Stimulated activated CD4-positive, alpha-beta T cell treated with anti-CD3 and anti-CD28 coated beads, Interleukin-2, amount 100 ng/mL, for 48 hours (primary cell): ENCODE measurements around the gene FRMD5.
"Not testable (repeated sequence)": the region's sequence is repeated elsewhere in the genome, so short reads cannot be mapped to it uniquely, and the experiment has no call there.

ENCODE experiments used
- DNase-seq, 2 donors: peaks; one replicate each; pipeline ENCODE4 v3.0.0-alpha.2; 2020

The FRMD5 gene

DNA sequence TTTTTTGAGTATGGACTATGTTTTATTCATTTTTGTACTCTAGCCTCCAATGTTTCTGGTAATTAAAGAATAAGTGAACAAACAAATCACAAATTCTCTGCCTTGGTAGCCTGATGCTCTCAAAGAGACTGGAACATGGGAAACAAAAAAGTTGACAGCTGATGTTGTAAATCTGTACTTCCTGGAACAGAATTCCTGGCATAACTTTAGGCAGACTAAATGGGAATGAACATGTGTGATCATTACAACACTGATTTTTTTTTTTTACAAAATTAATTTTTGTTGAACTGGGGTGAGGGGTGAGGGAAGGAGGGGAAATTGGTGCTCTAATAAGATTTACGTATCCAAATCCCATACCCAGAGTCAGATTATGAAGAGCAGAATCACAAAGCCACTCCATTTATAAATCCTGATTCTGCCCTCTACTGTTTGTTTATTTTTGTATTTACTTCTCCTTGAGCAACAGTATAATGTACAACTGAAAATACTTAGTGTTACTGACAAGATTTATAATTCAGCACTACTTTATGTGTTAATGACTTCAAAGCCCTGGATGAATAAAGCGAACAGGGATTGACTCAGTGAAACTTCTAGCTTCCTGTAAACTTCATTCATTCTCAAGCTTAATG is 165.0 kb downstream of the FRMD5 start:
- DNase-seq = no peak

DNA sequence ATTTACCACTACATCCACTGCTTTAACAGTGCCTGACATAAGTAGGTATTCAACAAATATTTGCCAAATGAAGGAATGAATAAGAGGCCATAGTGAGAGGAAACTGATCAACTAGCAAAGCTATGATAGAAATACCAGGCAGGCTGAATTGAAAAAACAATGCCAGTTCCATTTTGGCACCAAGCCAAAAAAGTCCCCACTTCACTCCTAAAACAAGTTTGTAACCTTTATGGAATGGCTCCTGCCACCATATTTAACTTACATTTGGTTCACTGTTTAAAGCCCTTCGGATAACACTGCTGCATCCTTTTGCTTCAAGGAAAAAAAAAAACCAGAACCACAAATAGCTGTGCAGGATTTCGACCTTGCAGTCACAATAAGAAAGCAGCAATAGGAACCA is 166.1 kb downstream of the FRMD5 start:
- no peak for DNase-seq

DNA sequence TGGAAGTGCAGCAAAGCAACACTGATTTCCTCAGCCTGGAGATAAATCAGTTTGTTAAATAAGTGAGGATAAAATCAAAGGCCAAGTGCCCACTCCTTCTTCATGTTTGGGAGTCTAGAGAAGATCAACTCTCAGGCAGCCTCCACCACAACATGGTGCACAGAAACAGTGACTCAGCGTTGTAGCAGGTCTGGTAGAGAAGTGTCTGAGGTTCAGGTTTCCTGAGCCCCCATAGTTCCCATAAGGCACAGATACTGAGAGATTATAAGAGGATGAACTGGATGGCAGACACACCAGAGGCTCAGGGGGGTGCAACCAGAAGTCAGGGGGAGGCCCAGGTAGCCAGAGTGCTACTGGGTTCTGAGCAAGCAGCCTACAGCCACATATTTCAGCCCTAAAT is 166.7 kb downstream of the FRMD5 start:
- DNase-seq = no peak

DNA sequence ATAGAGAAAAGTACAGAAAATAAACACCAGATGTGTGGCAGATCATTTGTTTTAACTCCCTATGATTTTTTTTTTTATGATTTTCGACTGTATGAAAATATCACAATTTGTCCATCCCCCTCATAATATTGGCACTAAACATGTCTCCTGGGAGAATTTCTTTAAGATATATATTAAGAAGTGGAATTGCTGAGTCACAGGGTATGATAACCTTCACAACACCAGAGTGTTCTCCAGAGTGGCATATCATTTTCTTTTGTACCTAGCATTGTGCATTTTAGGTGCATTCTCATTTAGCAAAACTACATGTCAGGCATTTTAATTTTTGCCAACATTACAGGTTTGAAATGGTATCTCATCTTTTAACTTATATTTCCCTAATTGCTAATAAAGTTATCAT is 170.9 kb downstream of the FRMD5 start:
- DNase-seq = no peak

DNA sequence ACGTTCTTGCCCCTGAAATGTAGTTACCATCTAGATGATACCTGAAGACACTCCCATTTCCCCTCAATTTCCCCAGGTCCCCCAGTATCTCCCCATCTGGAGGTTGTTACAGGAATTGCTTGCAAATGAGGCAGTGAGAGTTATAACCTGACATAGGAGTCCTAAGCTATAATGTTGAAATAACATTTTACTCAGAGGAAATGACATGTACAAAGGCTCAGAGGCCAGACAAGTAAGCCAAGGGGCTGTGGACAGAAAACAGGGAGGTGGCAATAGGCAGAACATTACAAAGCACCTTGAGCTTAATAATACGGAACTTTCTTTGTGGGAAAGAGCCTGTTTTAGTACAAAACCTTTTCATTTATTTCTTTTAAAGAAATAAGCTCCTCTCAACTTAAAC is 171.9 kb downstream of the FRMD5 start:
- no peak for DNase-seq

DNA sequence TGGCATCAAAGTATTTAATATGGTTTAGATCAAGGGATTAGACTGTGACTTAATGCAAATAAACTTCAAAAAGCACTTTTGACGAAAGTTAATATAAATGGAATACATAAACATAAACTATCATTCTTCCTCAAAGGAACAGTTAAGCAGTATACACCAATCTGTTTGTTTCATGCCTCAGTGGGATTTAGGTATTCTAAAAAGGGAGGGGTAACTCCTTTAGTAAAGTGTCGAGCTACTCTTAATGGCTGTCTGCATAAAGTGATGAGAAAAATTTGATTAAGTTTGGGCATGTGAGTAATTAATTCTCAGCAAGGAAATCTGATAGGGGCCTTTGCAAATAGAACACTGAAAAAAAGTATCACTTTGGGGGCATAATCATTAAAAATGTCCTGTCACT is 176.9 kb downstream of the FRMD5 start:
- DNase-seq = no peak

DNA sequence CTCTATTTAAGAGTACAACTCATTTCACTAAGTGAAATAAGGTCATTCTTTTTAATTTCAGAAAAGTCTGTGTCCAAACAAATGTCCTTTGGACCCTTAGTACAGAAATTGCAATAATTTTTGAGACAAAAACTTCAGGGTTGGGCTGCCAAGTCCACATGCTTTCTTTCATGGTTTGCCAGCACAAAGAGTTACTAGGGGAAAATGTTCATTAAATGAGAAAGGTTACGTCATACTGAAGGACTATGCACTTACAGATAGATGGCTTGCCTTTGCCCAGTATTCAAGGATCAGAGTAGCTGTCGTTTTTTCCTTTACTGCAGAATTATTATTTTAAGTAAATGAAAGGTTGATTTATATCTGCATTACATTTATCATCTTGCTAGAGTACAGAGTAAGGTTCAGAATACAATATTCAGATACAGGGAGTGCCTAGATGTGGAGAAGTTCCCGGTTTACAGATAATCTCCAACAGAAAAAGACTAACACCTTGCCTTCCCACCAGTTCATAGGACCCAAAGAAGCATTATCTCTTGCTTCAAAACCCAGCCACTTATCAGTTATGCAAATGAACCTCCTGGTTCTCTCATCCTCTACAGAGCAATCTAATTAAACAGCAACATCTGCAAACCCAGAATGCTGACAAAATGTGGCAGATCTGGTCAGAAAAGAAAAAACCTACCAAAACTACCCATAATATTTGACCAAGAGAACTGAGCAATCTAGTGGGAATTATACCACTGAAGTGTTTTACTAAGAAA is 179.3 kb downstream of the FRMD5 start:
- DNase-seq = no peak

DNA sequence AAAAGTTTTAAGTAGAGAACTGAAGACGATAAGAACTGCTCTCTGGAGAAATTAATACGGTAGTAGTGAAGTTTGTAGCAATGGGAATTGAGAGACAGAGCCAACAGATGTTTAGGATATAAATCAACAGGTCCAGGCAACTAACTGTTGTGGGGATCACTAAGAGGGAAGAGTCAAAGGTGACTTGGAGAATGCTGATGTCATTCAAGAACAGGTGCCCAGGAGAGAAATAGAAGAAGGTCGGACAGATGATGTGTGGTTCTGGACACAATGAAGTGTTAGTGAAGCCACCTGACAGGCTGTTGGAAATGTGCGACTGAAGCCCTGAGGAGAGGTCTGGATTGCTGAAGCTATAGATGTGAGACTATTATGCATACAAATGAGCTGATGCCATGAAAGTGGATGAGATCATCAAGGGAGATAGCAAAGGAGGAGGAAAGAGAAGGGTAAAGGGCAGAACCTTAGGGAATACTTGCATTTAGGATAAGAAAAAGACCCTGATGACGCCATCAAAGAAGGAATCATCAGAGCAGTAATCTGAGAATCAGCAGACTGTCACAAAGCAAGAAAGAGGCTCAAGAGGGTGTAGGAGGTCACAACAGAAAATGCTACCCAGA is 183.7 kb downstream of the FRMD5 start:
- DNase-seq = no peak

DNA sequence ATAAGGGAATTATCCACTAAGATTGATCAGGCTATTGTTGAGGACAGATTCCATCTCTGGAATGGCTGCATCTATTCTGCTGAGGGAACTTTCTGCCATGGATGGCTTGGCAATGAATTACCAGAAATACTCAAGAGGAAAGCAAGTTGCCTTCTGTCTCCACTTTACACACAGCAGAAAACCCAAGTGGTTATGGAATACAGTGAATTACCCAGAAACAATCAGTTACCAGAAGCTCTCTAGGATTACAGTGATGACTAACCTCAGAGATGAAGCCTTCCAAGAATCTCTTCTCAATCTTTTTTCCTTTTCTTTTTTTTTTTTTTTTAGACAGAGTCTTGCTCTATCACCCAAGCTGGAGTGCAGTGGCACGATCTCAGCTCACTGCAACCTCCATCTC is 185.0 kb downstream of the FRMD5 start:
- DNase-seq = no peak

DNA sequence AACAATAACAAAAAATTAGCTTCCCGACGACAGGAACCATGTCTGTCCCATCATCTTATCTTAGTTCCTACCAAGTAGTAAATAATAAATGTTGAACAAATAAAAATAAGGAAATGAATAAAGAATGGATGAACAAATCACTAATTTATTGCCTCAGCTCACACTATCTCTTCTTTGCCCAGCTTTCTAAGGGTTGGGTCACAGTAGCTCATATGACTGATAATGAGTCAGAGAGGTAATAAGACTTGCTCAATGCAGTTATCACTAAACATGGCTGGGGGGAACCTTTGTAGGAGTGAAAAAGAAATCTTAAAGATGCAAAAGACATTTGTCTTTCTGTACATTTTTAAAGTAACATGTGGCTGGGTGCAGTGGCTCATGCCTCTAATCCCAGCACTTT is 186.0 kb downstream of the FRMD5 start:
- DNase-seq = no peak

DNA sequence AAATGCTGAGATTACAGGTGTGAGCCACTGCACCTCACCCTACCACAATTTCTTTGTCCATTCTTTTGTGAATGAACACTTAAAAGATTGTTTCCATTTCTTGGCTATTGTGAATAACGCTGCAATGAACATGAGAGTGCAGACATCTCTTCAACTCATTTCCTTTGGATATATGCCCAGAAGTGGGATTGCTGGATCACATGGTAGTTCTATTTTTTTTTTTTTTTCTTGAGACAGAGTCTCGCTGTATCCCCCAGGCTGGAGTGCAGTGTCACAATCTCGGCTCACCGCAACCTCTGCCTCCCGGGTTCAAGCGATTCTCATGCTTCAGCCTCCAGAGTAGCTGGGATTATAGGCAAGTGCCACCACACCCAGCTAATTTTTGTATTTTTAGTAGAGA is 194.8 kb downstream of the FRMD5 start:
- not testable (repeated sequence) for DNase-seq

DNA sequence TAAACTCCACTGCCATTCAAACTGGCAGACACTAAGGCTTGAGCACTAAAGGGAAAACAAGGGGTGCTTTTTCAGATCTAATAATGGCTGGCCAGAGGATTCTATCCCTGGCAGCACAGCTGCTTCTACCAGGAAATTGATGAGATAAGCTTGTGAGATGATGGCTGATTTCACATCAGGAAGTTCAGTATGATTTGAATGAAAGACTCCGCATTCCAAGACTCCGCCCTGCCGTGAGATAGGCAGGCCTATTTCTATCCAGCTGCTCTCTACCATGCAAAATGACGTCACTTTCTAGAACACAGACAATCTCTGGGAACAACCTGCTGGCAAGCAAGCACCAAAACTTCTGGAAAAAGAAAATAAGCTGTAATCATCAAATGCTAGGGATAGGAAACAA is 196.5 kb downstream of the FRMD5 start:
- no peak for DNase-seq

DNA sequence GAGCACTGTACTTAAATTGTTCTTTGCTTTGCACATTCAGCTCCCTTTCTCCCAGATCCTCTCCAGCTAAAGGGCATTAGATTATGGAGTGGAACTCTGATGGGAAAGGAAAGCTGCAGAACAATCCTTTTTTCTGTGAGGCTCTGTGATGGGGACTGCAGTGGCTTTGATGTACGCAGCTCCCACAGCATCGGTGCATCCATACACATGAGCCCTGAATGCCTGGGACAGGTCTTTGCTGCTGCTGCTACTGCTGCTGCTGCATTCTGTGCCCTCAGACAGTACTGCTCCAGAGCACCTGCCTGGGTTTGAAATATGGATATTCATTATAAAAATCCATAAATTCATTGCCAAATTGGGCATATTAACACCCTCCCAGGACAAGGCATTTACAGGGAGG is 203.9 kb downstream of the FRMD5 start:
- DNase-seq = no peak

DNA sequence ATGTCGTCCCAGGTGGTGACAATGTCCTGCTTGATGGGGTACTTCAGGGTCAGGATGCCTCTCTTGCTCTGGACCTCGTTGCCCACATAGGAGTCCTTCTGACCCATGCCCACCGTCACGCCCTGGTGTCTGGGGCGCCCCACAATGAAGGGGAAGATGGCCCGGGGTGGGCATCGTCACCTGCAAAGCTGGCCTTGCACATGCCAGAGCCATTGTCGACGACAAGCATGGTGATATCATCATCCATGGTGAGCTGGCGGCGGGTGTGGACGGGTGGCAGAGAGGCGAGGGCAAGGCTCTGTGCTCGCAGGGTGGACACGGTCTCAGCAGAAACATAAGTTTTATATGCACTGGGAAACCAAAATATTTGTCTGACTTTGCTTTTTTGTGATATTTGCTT is 205.1 kb downstream of the FRMD5 start:
- no peak for DNase-seq

DNA sequence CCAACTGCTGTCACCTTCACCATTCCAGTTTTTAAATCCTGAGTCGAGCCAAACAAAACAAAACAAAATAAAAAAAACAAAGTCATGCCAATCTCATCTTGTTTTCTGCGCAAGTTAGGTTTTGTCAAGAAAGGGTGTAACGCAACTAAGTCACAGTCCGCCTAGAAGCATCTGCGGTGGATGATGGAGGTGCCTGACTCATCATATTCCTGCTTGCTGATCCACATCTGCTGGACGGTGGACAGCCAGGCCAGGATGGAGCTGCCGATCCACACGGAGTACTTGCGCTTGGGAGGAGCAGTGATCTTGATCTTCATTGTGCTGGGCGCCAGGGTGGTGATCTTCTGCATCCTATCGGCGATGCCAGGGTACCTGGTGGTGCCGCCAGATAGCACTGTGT is 206.2 kb downstream of the FRMD5 start:
- DNase-seq = no peak

DNA sequence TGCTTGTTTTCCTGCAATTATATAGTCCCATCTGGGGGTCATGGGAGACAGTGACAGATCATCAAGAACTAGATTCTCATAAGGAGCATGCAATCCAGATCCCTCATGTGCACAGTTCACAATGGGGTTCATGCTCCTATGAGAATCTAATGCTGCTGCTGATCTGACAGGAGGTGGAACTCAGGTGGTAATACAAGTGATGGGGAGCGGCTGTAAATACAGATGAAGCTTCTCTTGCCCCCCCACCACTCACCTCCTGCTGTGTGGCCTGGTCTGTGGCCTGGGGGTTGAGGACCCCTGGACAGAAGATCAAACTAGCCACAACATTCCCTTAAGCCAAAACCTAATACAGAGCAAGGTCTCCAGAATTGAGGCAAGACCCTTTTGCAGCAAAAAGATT is 207.1 kb downstream of the FRMD5 start:
- no peak for DNase-seq

DNA sequence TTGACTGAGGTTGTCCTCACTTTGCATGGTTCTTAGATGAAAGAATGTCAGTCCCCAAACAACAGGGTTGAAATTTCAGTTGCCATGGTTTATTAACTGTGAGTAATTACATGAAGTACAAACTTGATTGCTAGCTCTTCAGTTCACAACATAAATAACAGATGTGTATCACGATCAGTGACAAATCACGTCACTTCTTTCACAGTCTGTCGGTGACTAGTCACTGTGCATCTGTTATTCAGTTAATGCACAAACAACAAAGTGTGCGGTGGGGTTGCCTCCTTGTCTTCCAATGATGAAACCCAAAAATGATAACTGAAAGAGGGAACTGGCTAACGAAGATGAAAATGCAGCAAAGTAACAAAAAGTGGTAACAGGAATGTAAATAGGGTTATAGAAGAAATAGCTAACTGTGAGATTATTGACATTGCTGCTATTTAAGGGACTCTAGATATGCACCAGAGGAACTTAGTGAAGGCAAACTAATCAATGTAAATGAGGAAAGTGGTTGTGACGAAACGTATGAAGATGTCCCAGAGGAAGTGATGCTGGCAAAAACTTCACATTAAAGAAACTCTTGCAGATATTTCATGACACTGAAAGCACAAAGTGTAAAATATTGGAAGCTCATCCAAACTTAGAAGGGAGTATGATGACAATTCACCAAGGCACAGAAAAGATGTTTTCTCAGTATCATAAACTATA is 208.9 kb downstream of the FRMD5 start:
- DNase-seq = no peak

DNA sequence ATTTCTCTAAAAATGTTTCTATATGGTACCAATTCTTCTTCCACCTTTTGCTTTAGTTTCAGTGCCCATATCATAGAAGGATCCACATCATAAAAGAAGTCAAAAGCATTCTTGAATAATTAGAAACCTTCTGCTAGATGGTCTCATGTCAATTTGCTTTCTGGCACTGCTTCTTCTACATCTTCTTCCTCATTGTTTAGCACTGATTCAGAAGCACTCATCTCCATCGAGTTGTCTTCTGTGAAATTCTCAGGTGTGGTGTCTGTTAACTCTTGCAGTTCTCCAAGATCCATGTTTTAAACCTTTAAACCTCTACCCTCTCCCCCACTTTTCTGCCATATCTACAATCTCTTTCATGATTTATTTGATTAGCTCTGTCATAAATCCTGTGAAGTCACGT is 213.5 kb downstream of the FRMD5 start:
- no peak for DNase-seq

DNA sequence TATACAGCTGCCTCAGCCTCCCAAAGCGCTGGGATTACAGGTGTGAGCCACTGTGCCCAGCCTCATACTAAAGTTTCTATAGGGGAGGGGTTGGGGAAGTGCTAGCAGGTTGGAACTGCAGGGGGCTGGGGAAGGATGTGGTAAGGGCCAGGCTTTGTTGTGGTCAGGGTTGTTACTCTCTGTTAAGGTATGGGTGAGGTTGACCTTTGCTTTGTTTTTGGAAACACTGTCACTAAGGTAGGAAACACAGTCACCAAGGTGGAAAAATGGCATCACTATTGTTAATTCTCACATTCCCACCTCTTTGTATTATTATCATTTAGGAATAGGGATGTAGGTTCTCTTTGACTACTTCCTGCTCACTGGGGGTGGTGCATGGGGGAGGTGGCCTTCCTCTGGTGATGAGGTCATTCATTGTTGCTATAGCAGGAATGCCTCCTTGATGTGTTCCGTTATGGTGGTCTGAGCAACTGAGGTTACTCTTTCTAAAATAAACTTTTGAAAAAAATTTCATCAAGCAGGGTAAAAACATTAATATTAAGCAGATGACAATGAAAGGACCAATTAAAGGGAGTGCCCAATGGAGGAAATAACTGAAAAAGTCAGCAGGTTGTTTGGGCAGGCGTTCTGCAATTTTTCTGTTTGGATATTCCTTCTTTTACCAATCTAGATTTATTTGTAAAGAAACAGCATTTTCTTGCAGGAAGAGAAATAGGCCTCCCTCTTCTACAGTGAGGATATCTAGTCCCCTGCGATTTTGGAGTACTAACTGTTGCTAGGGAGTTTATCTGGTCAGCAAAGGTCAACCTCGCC is 217.8 kb downstream of the FRMD5 start:
- peak; percentile 29 to 34 for DNase-seq

DNA sequence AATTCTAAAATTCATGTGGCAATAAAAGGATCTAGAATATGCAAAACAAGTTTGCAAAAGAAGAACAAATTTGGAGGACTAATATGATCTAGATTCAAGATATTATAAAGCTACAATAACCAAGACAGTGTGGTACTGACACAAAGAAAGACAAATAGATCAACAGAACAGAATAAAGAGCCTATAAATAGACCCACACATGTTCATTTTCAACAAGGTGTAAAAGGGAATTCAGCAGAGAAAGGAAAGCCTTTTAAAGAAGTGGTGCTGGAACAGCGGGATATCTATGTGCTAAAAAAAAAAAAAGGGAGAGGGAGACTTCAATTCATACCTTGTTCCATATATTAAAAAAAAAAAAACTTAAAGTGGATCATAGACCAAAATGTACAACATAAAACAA is 219.3 kb downstream of the FRMD5 start:
- DNase-seq = no peak

DNA sequence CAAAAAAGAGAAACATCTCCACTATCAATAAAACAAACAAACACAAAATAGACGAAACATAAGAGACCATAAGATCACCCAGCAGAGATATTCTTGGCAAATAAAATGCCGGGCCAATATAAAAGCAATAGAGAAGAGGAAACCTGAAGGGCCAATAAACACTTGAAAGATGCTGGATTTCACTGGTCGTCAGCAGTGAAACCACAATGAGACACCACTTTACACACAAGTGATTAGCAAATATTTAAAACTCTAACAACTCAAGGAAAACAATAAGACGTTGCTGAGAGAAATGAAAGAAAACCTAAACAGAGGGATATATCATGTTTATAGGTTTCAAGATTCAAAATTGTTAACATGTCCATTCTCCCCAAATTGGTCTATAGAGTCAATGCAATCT is 219.7 kb downstream of the FRMD5 start:
- DNase-seq = no peak

DNA sequence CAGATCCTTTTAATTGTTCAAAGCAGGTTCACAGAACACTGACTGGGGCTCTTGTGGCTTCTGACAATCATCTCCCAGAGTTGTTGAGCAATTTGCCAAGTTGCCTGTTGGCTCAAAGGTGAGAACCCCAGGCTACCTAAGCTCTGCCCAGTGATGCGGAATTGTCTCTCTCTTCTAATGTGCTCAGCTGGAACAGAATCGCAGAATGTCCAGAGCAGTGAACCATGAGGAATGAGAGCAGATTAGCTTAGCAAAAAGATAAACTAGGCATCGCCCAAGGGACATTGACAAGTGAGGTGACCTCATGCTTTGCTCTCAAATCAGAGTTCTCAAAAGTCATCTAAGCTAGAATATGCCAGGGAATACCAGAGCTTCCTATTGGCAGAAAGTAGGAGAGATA is 220.2 kb downstream of the FRMD5 start:
- no peak for DNase-seq

DNA sequence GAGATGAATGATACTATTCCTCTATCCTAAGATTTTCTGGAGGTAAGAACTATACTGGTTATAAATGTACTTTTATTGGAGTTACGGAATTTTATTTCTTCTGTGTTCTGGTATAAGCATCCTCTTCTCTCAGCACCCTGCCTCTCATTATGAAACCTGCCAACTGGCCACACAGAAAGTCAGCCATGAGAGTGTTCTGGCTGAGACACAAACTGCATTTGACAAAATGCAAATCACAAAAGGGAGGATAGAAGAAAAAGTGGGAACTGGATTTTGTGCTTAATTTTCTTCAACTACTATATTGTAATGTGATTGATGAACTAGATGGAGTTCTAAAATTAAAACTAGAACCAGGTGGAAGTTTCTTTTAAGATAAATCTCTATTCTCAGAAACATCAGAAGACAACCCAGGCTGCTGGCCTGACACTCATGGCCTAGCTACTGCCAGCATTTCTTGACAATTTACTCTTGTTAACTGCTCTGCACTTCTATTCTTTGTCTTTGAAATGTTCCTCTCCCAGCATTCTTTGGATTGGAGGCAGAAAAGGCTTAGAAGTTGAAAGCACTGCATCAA is 225.2 kb downstream of the FRMD5 start:
- no peak for DNase-seq
